GM12878 (cell line): ENCODE results near the gene RSPH1. TPM values are rescaled to one million over a fixed set of nuclear protein-coding genes. Genes with fewer than 3 reads are reported as not detected.

Source experiments
- ATAC-seq: fragments of 200-7000 bp; cut with Tn5 transposase; 3 replicates; pipeline ENCODE4 v1.9.1; 2020; ENCODE audit warnings: mild to moderate bottlenecking, moderate library complexity
- BruUV-seq: library from RNA; stranded (reverse); fragments of 400-500 nt; replicated peaks from 2 replicates; lab custom pipeline; 2021; lab: Mats Ljungman, UMichigan
- CTCF ChIA-PET: fragments of 300-600 bp; sonication (Branson Sonifier 250); formaldehyde crosslinking; extraction: SDS; loops from one replicate; lab custom pipeline; 2021; ENCODE audit warnings: inconsistent platforms; lab: Yijun Ruan, JAX
- POLR2A ChIA-PET: fragments of 350-600 bp; formaldehyde crosslinking; extraction: SDS; loops from one replicate; lab custom pipeline; 2021; ENCODE audit warnings: inconsistent platforms; lab: Charles Lee
- RAD21 ChIA-PET: fragments of 300-600 bp; sonication (Branson Sonifier 250); formaldehyde crosslinking; loops from one replicate; lab custom pipeline; 2023; ENCODE audit warnings: antibody characterized with exemption; ENCODE audit not compliant: unreplicated experiment; lab: Charles Lee
- SMC1A ChIA-PET: fragments of 300-600 bp; sonication (Branson Sonifier 250); formaldehyde crosslinking; loops from one replicate; lab custom pipeline; 2023; ENCODE audit not compliant: unreplicated experiment, uncharacterized antibody; lab: Charles Lee
- DNase-seq: peaks from one replicate; pipeline ENCODE4 v3.0.0-alpha.2; 2011; ENCODE audit warnings: low read depth, low spot score
- FAIRE-seq: peaks from 3 replicates; lab custom pipeline; 2011; peaks lifted over from hg19 to GRCh38; lab: Jason Lieb, UNC
- H2AFZ ChIP-seq: 2 replicates; pipeline ENCODE4 v1.6.0; 2011; ENCODE audit warnings: low read depth, low read length, control low read depth; ENCODE audit not compliant: control insufficient read depth
- H3K27ac ChIP-seq: 2 replicates; pipeline ENCODE4 v1.5.1; 2011; ENCODE audit warnings: control low read depth; ENCODE audit not compliant: control insufficient read depth, insufficient read depth
- H3K27me3 ChIP-seq, 2 experiments: replicated peaks in 1 of 2; 2 replicates each; pipeline versions ENCODE4 v1.6.0 to v1.6.1; 2011; ENCODE audit warnings: low read length in 1 of 2; ENCODE audit not compliant: control insufficient read depth in 2 of 2, insufficient read depth in 2 of 2
- H3K36me3 ChIP-seq, 2 experiments: 2 replicates each; pipeline ENCODE4 v1.5.1; 2011; ENCODE audit warnings: low read length in 1 of 2; ENCODE audit not compliant: control insufficient read depth in 2 of 2, insufficient read depth in 2 of 2
- H3K4me1 ChIP-seq: 2 replicates; pipeline ENCODE4 v1.6.1; 2011; ENCODE audit warnings: mild to moderate bottlenecking, low read length, moderate library complexity, mixed read lengths; ENCODE audit not compliant: control insufficient read depth, insufficient read depth
- H3K4me2 ChIP-seq: 2 replicates; pipeline ENCODE4 v1.6.0; 2011; ENCODE audit warnings: control low read depth; ENCODE audit not compliant: control insufficient read depth, insufficient read depth
- H3K4me3 ChIP-seq: fragments of 200-600 bp; sonication (generic); 2 replicates; pipeline ENCODE4 v1.5.1; 2016
- H3K79me2 ChIP-seq: 2 replicates; pipeline ENCODE4 v1.6.0; 2011; ENCODE audit warnings: low read length; ENCODE audit not compliant: control insufficient read depth, insufficient read depth
- H3K9ac ChIP-seq: 2 replicates; pipeline ENCODE4 v1.8.0; 2011; ENCODE audit warnings: low read length, control low read depth, mixed read lengths; ENCODE audit not compliant: control insufficient read depth, insufficient read depth
- H3K9me3 ChIP-seq: replicated peaks from 3 replicates; pipeline ENCODE4 v1.5.1; 2011; ENCODE audit warnings: mild to moderate bottlenecking, low read length; ENCODE audit not compliant: control insufficient read depth, insufficient read depth
- H4K20me1 ChIP-seq: 2 replicates; pipeline ENCODE4 v1.6.0; 2011; ENCODE audit not compliant: control insufficient read depth, insufficient read depth
- EZH2 ChIP-seq: IDR thresholded peaks from 2 replicates; pipeline ENCODE4 v1.6.1; 2012; ENCODE audit warnings: low read depth, mild to moderate bottlenecking, control low read depth, inconsistent platforms, low read length, borderline replicate concordance; ENCODE audit not compliant: control insufficient read depth
- JUND ChIP-seq: IDR thresholded peaks from 2 replicates; pipeline ENCODE4 v1.6.1; 2012; ENCODE audit warnings: low read depth, mild to moderate bottlenecking, low read length, improper control_type of control experiment, moderate library complexity
- KLF5 ChIP-seq: fragments of 450-650 bp; IDR thresholded peaks from 2 replicates; pipeline ENCODE4 v1.6.1; 2014; ENCODE audit warnings: mild to moderate bottlenecking; ENCODE audit not compliant: partially characterized antibody
- NFIC ChIP-seq: IDR thresholded peaks from 2 replicates; pipeline ENCODE4 v1.6.1; 2012; ENCODE audit warnings: low read depth, mild to moderate bottlenecking, inconsistent platforms, low read length, moderate library complexity
- NFYB ChIP-seq: IDR thresholded peaks from 2 replicates; pipeline ENCODE4 v1.6.1; 2011; ENCODE audit warnings: low read depth, mild to moderate bottlenecking, low read length, improper control_type of control experiment, moderate library complexity; ENCODE audit not compliant: insufficient read depth
- NR2C1 ChIP-seq: fragments of 450-650 bp; IDR thresholded peaks from 2 replicates; pipeline ENCODE4 v1.6.1; 2017; ENCODE audit warnings: antibody characterized with exemption, mild to moderate bottlenecking, moderate library complexity
- RCOR1 ChIP-seq: conservative IDR thresholded peaks from 2 replicates; pipeline ENCODE4 v1.6.1; 2012; ENCODE audit warnings: low read depth, low read length, improper control_type of control experiment
- SREBF2 ChIP-seq: IDR thresholded peaks from 2 replicates; pipeline ENCODE4 v1.6.1; 2012; ENCODE audit warnings: mild to moderate bottlenecking, low read length
- SRF ChIP-seq, 2 experiments: IDR thresholded peaks; 2 replicates each; pipeline ENCODE4 v1.6.1; 2011; ENCODE audit warnings: low read depth in 2 of 2, low read length in 2 of 2, mild to moderate bottlenecking in 1 of 2, moderate library complexity in 1 of 2
- TCF7 ChIP-seq: IDR thresholded peaks from 2 replicates; pipeline ENCODE4 v1.6.1; 2014; ENCODE audit warnings: antibody characterized with exemption, borderline replicate concordance
- ZNF24 ChIP-seq: fragments of 450-650 bp; IDR thresholded peaks from 2 replicates; pipeline ENCODE4 v1.6.1; 2017; ENCODE audit warnings: antibody characterized with exemption, mild to moderate bottlenecking
- WGBS: methylation state at CpG from one replicate; pipeline ENCODE4 v1.1.6; 2016; ENCODE audit warnings: low lambda C conversion rate; ENCODE audit not compliant: insufficient replicate concordance, insufficient coverage; ENCODE audit errors: missing lambda C conversion rate; 5-methylcytosine and 5-hydroxymethylcytosine counted together
- in situ Hi-C: fragments of 300-500 bp; cut with MboI; formaldehyde crosslinking; loops from 9 replicates; pipeline ENCODE4 v1.14.3; 2018; ENCODE audit warnings: mixed read lengths
- intact Hi-C: fragments of 100-400 bp; cut with micrococcal nuclease; formaldehyde crosslinking; loops from one replicate; pipeline ENCODE4 v1.14.2; 2022; ENCODE audit not compliant: unreplicated experiment
- polyA plus RNA-seq, 11 experiments: library from polyadenylated mRNA; depleted of rRNA in 4 of 11; unstranded in 6 of 11; stranded (reverse) in 5 of 11; fragments of >200 nt; fragmentation: Nextera tagmentation in 4 of 11; fragmentation: Illumina TruSeq in 1 of 11; extraction: Ambion mirVana in 4 of 11; extraction: Trizol in 1 of 11; gene quantifications; 1 replicate in 1 of 11; 2 replicates in 10 of 11; pipeline versions ENCODE4 v1.2.1 to v1.2.3, GENCODE V29; 2011 to 2016; ENCODE audit warnings: inconsistent platforms in 2 of 11, missing spikeins in 2 of 11, low read depth in 1 of 11
- total RNA-seq, 4 experiments: library from RNA; depleted of rRNA in 3 of 4; stranded (reverse); fragments of >200 nt in 3 of 4; fragmentation: Illumina TruSeq in 1 of 4; extraction: Trizol in 1 of 4; gene quantifications; 2 replicates each; pipeline versions ENCODE4 v1.2.1 to v1.2.3, GENCODE V29; 2013 to 2021
- TF ChIP-seq, protein P1 (sequence below): fragments of 450-650 bp; IDR thresholded peaks from 2 replicates; pipeline ENCODE4 v1.6.1; 2017; ENCODE audit warnings: low read depth, mild to moderate bottlenecking, moderate library complexity
- TF ChIP-seq, protein P2 (sequence below): IDR thresholded peaks from 2 replicates; pipeline ENCODE4 v1.6.1; 2011; ENCODE audit warnings: mild to moderate bottlenecking, low read depth, low read length, moderate library complexity; ENCODE audit not compliant: insufficient replicate concordance

The RSPH1 gene
- total and polyA plus RNA-seq, 10 of the 15 experiments (the other 5 are each of a cell fraction or from before 2014, with no cell fraction given): 0.11 to 1.4 (median 0.38) TPM

DNA sequence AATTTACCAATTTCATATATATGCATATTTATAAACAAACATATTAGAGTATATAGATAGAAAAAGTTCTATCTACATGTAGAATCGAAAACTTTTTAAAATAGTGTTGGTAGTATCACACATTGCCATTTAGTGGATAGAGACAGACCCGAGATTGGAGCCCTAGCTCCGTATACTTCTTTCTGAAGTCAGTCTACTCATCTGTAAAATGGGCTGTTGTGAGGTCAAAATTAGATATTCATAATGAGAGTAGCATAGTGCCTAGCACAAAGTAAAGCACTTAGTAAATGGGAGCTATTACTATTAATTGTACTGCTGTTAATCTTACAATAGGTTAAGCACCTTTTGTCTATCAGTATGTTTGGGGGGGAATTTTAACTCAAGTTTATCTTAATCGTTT, 4.2 kb upstream of the RSPH1 start:
- Histone ChIP-seq H3K79me2 (no peaks in the 10 kb centered on the region), H3K4me3 (no peak overlapping the region), H3K4me2 (no peak overlapping the region), H3K27me3 (no peaks in the 10 kb centered on the region), H3K9ac (no peak overlapping the region), H3K27ac (no peak overlapping the region), H3K9me3 (no peaks in the 10 kb centered on the region), H4K20me1 (no peaks in the 10 kb centered on the region), H3K4me1 (peaks cover 35% of the 10 kb centered on the region), H2AFZ (no peak overlapping the region), H3K36me3 (no peaks in the 10 kb centered on the region)
- in situ Hi-C loops (no loop called here), intact Hi-C loops (no loop called here)
- POLR2A ChIA-PET: interaction anchor here (1.8 kb wide), 1 partner anchor 22 kb away, joined by 9 read pairs; no protein-coding TSS in a partner anchor
- FAIRE-seq: no peak
- CTCF ChIA-PET: interaction anchor here (1.1 to 2.1 kb wide), 2 partner anchors 9 to 15 kb away, joined by 3 to 4 read pairs; no protein-coding TSS in a partner anchor
- no peak for ATAC-seq
- no TSS peak for BruUV-seq
- DNase-seq: no peak
- WGBS: 50% methylated on average over 4 of the region's 4 CpGs
- SMC1A ChIA-PET: interaction anchor here (0.6 to 2.7 kb wide), 4 partner anchors 16 to 36 kb away, joined by 3 to 7 read pairs (median 4); no protein-coding TSS in a partner anchor
- TF ChIP-seq ZNF24: no peak
- no peak for TF ChIP-seq RCOR1
- no peak for TF ChIP-seq JUND
- TF ChIP-seq SRF (IDR thresholded peaks at IDR 0.05; ENCODE audit: low read depth in 2 of 2, low read length in 2 of 2): no peak
- RAD21 ChIA-PET: interaction anchor here (0.8 to 1.5 kb wide), 3 partner anchors 15 to 37 kb away, joined by 3 to 5 read pairs (median 5); no protein-coding TSS in a partner anchor

DNA sequence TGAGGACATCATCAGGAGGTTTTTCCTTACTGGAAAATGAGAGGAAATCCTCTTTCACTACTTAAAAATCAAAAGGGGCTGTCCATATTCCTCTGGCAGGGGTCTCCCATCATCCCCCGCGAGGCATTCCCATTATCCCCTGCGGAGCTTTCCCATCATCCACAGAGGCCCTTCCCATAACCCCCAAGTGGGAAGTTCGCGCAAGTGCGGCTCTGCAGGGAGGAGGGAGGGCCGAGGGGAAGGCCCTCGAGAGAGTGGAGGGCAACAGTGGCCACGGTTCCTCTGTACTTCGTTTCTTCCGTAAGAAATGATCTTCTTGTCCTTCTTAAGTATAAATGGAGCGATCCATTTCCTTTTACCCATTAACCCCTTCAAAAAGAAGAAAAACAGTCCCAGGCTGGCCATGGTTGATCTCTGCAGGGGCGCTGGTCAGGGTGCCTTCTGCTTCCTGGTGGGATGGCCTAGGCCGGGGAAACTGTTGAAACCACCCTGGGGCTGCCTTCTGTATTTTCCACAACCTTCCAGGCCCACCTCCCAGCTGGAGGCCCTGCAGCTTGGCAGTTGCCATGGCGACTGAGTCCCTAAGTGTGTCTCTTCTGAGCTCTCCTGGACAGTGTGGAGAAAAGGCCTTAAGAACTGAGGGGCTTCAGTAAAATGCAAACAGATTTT, 3.6 kb upstream of the RSPH1 start:
- Histone ChIP-seq H3K79me2 (no peaks in the 10 kb centered on the region), H3K4me3 (no peak overlapping the region), H3K27ac (no peak overlapping the region), H3K36me3 (no peaks in the 10 kb centered on the region), H3K4me1 (peaks cover 29% of the 10 kb centered on the region), H4K20me1 (no peaks in the 10 kb centered on the region), H3K4me2 (no peak overlapping the region), H3K27me3 (no peaks in the 10 kb centered on the region), H2AFZ (no peak overlapping the region), H3K9me3 (no peaks in the 10 kb centered on the region), H3K9ac (no peak overlapping the region)
- ChIA-PET CTCF (interaction anchor here (0.8 to 2.1 kb wide), 3 partner anchors 10 to 32 kb away, joined by 3 to 4 read pairs (median 4); no protein-coding TSS in a partner anchor), POLR2A (interaction anchor here (1.8 kb wide), 1 partner anchor 21 kb away, joined by 9 read pairs; no protein-coding TSS in a partner anchor), SMC1A (interaction anchor here (0.6 to 2.7 kb wide), 5 partner anchors 15 to 37 kb away, joined by 3 to 7 read pairs (median 4); partner anchors contain the start of gene SLC37A1), RAD21 (interaction anchor here (0.8 to 1.1 kb wide), 3 partner anchors 9 to 37 kb away, joined by 3 to 5 read pairs (median 4); no protein-coding TSS in a partner anchor)
- BruUV-seq: no TSS peak
- ATAC-seq (no peak), DNase-seq (no peak), FAIRE-seq (no peak)
- 83% methylated on average over 15 of the region's 15 CpGs for WGBS
- in situ Hi-C loops (no loop called here), intact Hi-C loops (no loop called here)
- no peak for TF ChIP-seq NR2C1
- TF ChIP-seq KLF5: no peak
- TF ChIP-seq, protein P1, sequence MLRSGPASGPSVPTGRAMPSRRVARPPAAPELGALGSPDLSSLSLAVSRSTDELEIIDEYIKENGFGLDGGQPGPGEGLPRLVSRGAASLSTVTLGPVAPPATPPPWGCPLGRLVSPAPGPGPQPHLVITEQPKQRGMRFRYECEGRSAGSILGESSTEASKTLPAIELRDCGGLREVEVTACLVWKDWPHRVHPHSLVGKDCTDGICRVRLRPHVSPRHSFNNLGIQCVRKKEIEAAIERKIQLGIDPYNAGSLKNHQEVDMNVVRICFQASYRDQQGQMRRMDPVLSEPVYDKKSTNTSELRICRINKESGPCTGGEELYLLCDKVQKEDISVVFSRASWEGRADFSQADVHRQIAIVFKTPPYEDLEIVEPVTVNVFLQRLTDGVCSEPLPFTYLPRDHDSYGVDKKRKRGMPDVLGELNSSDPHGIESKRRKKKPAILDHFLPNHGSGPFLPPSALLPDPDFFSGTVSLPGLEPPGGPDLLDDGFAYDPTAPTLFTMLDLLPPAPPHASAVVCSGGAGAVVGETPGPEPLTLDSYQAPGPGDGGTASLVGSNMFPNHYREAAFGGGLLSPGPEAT: no peak
- TF ChIP-seq EZH2: no peak
- TF ChIP-seq TCF7: no peak
- TF ChIP-seq, protein P2, sequence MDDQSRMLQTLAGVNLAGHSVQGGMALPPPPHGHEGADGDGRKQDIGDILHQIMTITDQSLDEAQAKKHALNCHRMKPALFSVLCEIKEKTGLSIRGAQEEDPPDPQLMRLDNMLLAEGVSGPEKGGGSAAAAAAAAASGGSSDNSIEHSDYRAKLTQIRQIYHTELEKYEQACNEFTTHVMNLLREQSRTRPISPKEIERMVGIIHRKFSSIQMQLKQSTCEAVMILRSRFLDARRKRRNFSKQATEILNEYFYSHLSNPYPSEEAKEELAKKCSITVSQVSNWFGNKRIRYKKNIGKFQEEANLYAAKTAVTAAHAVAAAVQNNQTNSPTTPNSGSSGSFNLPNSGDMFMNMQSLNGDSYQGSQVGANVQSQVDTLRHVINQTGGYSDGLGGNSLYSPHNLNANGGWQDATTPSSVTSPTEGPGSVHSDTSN: no peak
- TF ChIP-seq NFIC: no peak
- no peak for TF ChIP-seq NFYB
- TF ChIP-seq SREBF2: no peak
